Inflammatory macrophage treated with lipopolysaccharide for 1 hour (primary cell): ENCODE measurements around the gene ROM1.
"Not testable (repeated sequence)": the region's sequence is repeated elsewhere in the genome, so short reads cannot be mapped to it uniquely, and the experiment has no call there.

Experiments used
- DNase-seq, 2 donors: peaks; one replicate each; pipeline ENCODE4 v3.0.0-alpha.2; 2020 to 2022

Gene ROM1

GRCh38 chr11:62610814-62611704 lies 2.0 kb upstream of the ROM1 start:
- no peak for DNase-seq

GRCh38 chr11:62611705-62612365 lies 1.2 kb upstream of the ROM1 start:
- DNase-seq, result peak; percentile 55 to 67

- DNase-seq, result no peak
These were observed 278 bp downstream of the ROM1 start for GRCh38 chr11:62613291-62613778.

- DNase-seq, result no peak
These were observed 1.2 kb downstream of the ROM1 start for GRCh38 chr11:62614275-62614674.

- no peak for DNase-seq
These were observed 2.5 kb downstream of the ROM1 start for GRCh38 chr11:62615521-62615920.

- DNase-seq, result not testable (repeated sequence)
These were observed 3.9 kb downstream of the ROM1 start for GRCh38 chr11:62616957-62617356.

- no peak for DNase-seq
These were observed 8.0 kb downstream of the ROM1 start for GRCh38 chr11:62621027-62621566.

- peak; percentile 97 to 98 for DNase-seq
These were observed 8.8 kb downstream of the ROM1 start, which contains the start of gene B3GAT3 for GRCh38 chr11:62621567-62622470. TSS of gene B3GAT3 (minus strand) at chr11:62621986. CDS start at chr11:62621947, 39 bp downstream.

- DNase-seq, result no peak
These were observed 9.5 kb downstream of the ROM1 start for GRCh38 chr11:62622476-62623089.

GRCh38 chr11:62627713-62628112 lies 14.7 kb downstream of the ROM1 start:
- DNase-seq, result peak in 1 of 2 donors; percentile 14

GRCh38 chr11:62632492-62632891 lies 19.4 kb downstream of the ROM1 start:
- no peak for DNase-seq

- DNase-seq, result no peak
These were observed 31.2 kb downstream of the ROM1 start for GRCh38 chr11:62644220-62644619.

- DNase-seq, result peak in 1 of 2 donors; percentile 19
These were observed 32.6 kb downstream of the ROM1 start for GRCh38 chr11:62645671-62645945.

- peak; percentile 98 to 99 for DNase-seq
These were observed 33.1 kb downstream of the ROM1 start, which contains the start of gene GANAB for GRCh38 chr11:62645946-62646824. TSS of gene GANAB (minus strand) at chr11:62646613. CDS start at chr11:62646599, 14 bp downstream.

- DNase-seq, result no peak
These were observed 34.0 kb downstream of the ROM1 start for GRCh38 chr11:62646825-62647608.

- no peak for DNase-seq
These were observed 34.5 kb downstream of the ROM1 start for GRCh38 chr11:62647609-62648005.

GRCh38 chr11:62648185-62648966 lies 35.3 kb downstream of the ROM1 start:
- no peak for DNase-seq

- no peak for DNase-seq
These were observed 35.9 kb downstream of the ROM1 start for GRCh38 chr11:62648967-62649364.

- no peak for DNase-seq
These were observed 36.4 kb downstream of the ROM1 start for GRCh38 chr11:62649486-62649885.
